Osteoblast (primary cell): ENCODE results near the gene AP4S1. TPM values are rescaled to one million over a fixed set of nuclear protein-coding genes. Genes with fewer than 3 reads are reported as not detected.

Experiments
- DNase-seq: peaks from one replicate; pipeline ENCODE4 v3.0.0; 2011; ENCODE audit warnings: low spot score, mixed read lengths; ENCODE audit not compliant: insufficient read length; ENCODE audit errors: missing footprints
- H2AFZ ChIP-seq: 2 replicates; pipeline ENCODE4 v1.6.0; 2011; ENCODE audit warnings: mild to moderate bottlenecking, low read length
- H3K27ac ChIP-seq: 2 replicates; pipeline ENCODE4 v1.5.1; 2011; ENCODE audit warnings: mild to moderate bottlenecking, low read depth, low read length, moderate library complexity
- H3K27me3 ChIP-seq: 2 replicates; pipeline ENCODE4 v1.6.0; 2012; ENCODE audit warnings: mild to moderate bottlenecking, control low read depth, inconsistent platforms, low read length, moderate library complexity; ENCODE audit not compliant: insufficient read depth
- H3K36me3 ChIP-seq: 2 replicates; pipeline ENCODE4 v1.5.1; 2011; ENCODE audit warnings: mild to moderate bottlenecking, low read length, control low read depth, moderate library complexity; ENCODE audit not compliant: insufficient read depth
- H3K4me1 ChIP-seq: 2 replicates; pipeline ENCODE4 v1.5.1; 2011; ENCODE audit warnings: mild to moderate bottlenecking, low read length, control low read depth, moderate library complexity; ENCODE audit not compliant: insufficient read depth
- H3K4me2 ChIP-seq: 2 replicates; pipeline ENCODE4 v1.6.0; 2011; ENCODE audit warnings: mild to moderate bottlenecking, low read length; ENCODE audit not compliant: insufficient read depth
- H3K4me3 ChIP-seq: fragments of 200-600 bp; sonication (generic); 3 replicates; pipeline ENCODE4 v1.5.1; 2012; ENCODE audit warnings: mild to moderate bottlenecking, low read length, inconsistent platforms; ENCODE audit not compliant: insufficient read depth
- H3K79me2 ChIP-seq: 2 replicates; pipeline ENCODE4 v1.6.0; 2012; ENCODE audit warnings: mild to moderate bottlenecking, low read length, control low read depth, inconsistent platforms; ENCODE audit not compliant: insufficient read depth
- H3K9me3 ChIP-seq: 2 replicates; pipeline ENCODE4 v1.5.1; 2011; ENCODE audit warnings: low read depth, low read length, control low read depth
- H4K20me1 ChIP-seq: 2 replicates; pipeline ENCODE4 v1.6.0; 2012; ENCODE audit warnings: mild to moderate bottlenecking, low read length, control low read depth; ENCODE audit not compliant: insufficient read depth
- CTCF ChIP-seq: IDR thresholded peaks from 2 replicates; pipeline ENCODE4 v1.5.1; 2011; ENCODE audit warnings: mild to moderate bottlenecking, low read depth, low read length, moderate library complexity; ENCODE audit errors: extremely low read depth
- total RNA-seq: library from RNA; depleted of rRNA; stranded (reverse); fragments of >200 nt; gene quantifications from 2 replicates; pipeline ENCODE4 v1.2.3, GENCODE V29; 2012

Gene AP4S1
- total RNA-seq, 1 donor, result 5.4 TPM

- no peak overlapping the region for H2AFZ ChIP-seq
- H3K4me1 ChIP-seq, result peaks cover 2% of the 10 kb centered on the region
- no peak overlapping the region for H3K27ac ChIP-seq
- H3K4me2 ChIP-seq, result no peak overlapping the region
- no peak for TF ChIP-seq CTCF
- no peak for DNase-seq
- H3K36me3 ChIP-seq, result no peaks in the 10 kb centered on the region
- no peak overlapping the region for H3K4me3 ChIP-seq
- no peaks in the 10 kb centered on the region for H3K27me3 ChIP-seq
- no peaks in the 10 kb centered on the region for H3K9me3 ChIP-seq
- H4K20me1 ChIP-seq, result peaks cover 54% of the 10 kb centered on the region
- H3K79me2 ChIP-seq, result peaks cover 91% of the 10 kb centered on the region
Observed at GRCh38 chr14:30982533-30982932, 42.9 kb upstream of the AP4S1 start.

GRCh38 chr14:30983858-30984257 lies 41.6 kb upstream of the AP4S1 start:
- Histone ChIP-seq H3K4me3 (no peak overlapping the region), H2AFZ (no peak overlapping the region), H3K79me2 (peaks cover 91% of the 10 kb centered on the region), H3K4me1 (peaks cover 10% of the 10 kb centered on the region), H3K27me3 (no peaks in the 10 kb centered on the region), H4K20me1 (peaks cover 63% of the 10 kb centered on the region), H3K27ac (no peak overlapping the region), H3K4me2 (no peak overlapping the region), H3K9me3 (no peaks in the 10 kb centered on the region), H3K36me3 (no peaks in the 10 kb centered on the region)
- no peak for TF ChIP-seq CTCF
- DNase-seq, result no peak

GRCh38 chr14:30985796-30986195 lies 39.7 kb upstream of the AP4S1 start:
- H3K36me3 ChIP-seq, result no peaks in the 10 kb centered on the region
- TF ChIP-seq CTCF, result no peak
- peaks cover 58% of the 10 kb centered on the region for H4K20me1 ChIP-seq
- H3K79me2 ChIP-seq, result peaks cover 93% of the 10 kb centered on the region
- H3K27ac ChIP-seq, result no peak overlapping the region
- no peak for DNase-seq
- no peaks in the 10 kb centered on the region for H3K9me3 ChIP-seq
- H3K4me2 ChIP-seq, result no peak overlapping the region
- H3K4me3 ChIP-seq, result no peak overlapping the region
- peaks cover 12% of the 10 kb centered on the region for H3K4me1 ChIP-seq
- H2AFZ ChIP-seq, result no peak overlapping the region
- H3K27me3 ChIP-seq, result no peaks in the 10 kb centered on the region

GRCh38 chr14:30988509-30988908 lies 36.9 kb upstream of the AP4S1 start:
- Histone ChIP-seq H4K20me1 (peaks cover 58% of the 10 kb centered on the region), H3K79me2 (peaks cover 94% of the 10 kb centered on the region), H3K9me3 (no peaks in the 10 kb centered on the region), H3K4me2 (no peak overlapping the region), H3K27me3 (no peaks in the 10 kb centered on the region), H2AFZ (no peak overlapping the region), H3K36me3 (no peaks in the 10 kb centered on the region), H3K27ac (no peak overlapping the region), H3K4me1 (peaks cover 12% of the 10 kb centered on the region), H3K4me3 (no peak overlapping the region)
- no peak for TF ChIP-seq CTCF
- no peak for DNase-seq
